ENCODE results near the gene SHE.
"Not testable (repeated sequence)": the region's sequence is repeated elsewhere in the genome, so short reads cannot be mapped to it uniquely, and the experiment has no call there.

The SHE gene

GRCh38 chr1:154514066-154514553, 11.9 kb upstream of the SHE start:
- DNase-seq (ENCODE audit: low read depth) = no peak

DNA sequence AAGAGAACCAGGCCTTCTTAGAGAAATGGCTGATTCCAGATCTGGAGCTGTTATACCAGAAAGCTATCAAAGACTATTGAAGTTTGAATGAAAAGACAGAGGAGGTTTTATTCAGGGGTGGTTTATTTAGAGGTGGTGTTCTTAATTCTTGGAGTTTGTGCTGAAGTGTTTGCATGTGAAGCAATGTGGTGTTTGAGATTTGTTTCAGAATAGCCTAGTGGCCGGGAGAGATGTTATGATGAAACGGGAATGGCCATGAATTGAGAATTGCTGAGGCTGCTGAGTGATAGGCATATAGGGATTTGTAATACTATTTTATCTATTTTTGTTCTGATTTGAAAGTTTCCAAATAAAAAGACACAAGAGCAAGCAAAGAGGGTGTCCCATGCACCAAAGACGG, 10.5 kb upstream of the SHE start:
- no peak for DNase-seq (ENCODE audit: low read depth)

- DNase-seq (ENCODE audit: low read depth) = no peak
Observed at GRCh38 chr1:154503898-154504297, 1.7 kb upstream of the SHE start.

DNA sequence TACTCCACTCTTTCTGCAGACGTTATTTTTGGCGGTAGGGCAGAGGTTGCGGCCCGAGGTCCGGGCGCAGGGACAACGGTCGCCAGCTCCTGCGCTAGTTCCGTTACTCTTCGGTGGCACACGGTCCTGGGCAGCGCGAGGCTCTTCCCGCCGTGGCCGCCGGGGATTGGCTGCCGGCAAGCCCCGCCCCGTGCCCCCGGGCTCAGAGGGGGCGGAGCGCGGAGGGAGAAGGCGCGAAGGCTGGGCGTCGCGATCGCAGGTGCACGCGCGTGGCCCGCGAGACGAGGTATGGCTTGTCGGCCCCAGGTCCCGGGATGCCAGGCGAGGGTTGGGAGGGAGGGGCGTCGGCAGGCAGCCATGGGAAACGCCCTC, 518 bp upstream of the SHE start:
- DNase-seq (ENCODE audit: low read depth) = no peak

- DNase-seq (ENCODE audit: low read depth) = no peak
Observed at GRCh38 chr1:154501423-154502065, 668 bp downstream of the SHE start.

DNA sequence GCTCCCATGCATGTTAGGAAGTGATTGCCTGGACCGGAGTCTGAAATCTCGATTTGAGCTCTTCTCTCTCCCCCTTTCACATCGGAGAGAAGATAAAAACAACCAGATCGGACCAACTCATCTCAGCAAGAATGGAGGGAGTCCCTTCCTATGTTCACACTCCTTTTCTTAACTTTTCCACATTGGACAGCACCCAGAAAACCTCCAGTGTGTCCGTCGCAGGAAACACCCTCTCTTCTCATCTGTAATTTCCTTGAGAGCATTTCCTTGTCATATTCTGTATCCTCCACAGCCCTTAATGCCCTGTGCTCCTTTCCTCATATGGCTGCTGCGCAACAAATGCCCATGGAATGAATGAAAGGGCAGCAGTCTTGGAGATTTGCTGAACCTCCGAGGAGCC, 1.7 kb downstream of the SHE start:
- no peak for DNase-seq (ENCODE audit: low read depth)

- DNase-seq (ENCODE audit: low read depth) = no peak
Observed at GRCh38 chr1:154499446-154499845, 2.8 kb downstream of the SHE start.

- DNase-seq (ENCODE audit: low read depth) = no peak
Observed at GRCh38 chr1:154497026-154497806, 5.0 kb downstream of the SHE start.

GRCh38 chr1:154496383-154496782, 5.8 kb downstream of the SHE start:
- no peak for DNase-seq (ENCODE audit: low read depth)

- DNase-seq (ENCODE audit: low read depth) = no peak
Observed at GRCh38 chr1:154495496-154496273, 6.5 kb downstream of the SHE start.

DNA sequence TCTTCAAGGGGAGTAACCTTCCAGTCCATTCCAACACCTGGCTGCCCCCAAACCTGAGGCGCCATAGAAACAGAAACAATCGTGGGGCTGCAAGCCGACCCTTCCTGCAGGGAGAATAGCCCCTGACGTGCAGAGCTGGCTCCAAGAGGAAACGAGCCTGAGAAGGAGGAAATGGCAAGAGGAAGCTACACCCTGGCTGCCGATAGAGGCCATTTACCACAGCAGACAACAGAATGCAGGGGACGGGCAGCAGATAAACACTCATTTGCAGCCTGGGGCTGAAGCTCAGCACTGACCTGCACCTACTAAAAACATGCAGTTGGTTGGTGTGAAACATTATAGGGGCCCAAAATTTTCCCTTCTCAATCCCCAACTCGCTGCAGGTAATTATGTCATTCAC, 8.9 kb downstream of the SHE start:
- no peak for DNase-seq (ENCODE audit: low read depth)

GRCh38 chr1:154492115-154492514, 10.1 kb downstream of the SHE start:
- DNase-seq (ENCODE audit: low read depth) = no peak

DNA sequence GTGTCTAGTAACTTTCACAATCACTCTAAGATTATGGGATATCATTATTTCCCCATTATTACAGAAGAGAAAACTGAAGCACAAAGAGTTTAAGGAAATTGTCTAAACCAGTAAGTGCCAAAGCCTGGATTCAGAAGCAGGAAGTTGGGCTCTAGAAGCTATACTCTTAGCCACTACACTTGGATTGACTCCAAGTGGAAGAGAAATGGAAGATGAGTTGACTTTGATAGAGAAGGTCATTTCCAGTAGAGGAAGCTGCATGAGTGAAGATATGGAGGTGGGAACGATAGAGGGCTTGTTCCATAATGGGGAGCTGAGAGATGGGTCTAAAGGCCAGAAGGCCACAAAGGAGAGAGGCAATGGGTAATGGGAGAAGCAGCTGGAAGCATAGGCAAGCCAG, 11.9 kb downstream of the SHE start:
- DNase-seq (ENCODE audit: low read depth) = no peak

DNA sequence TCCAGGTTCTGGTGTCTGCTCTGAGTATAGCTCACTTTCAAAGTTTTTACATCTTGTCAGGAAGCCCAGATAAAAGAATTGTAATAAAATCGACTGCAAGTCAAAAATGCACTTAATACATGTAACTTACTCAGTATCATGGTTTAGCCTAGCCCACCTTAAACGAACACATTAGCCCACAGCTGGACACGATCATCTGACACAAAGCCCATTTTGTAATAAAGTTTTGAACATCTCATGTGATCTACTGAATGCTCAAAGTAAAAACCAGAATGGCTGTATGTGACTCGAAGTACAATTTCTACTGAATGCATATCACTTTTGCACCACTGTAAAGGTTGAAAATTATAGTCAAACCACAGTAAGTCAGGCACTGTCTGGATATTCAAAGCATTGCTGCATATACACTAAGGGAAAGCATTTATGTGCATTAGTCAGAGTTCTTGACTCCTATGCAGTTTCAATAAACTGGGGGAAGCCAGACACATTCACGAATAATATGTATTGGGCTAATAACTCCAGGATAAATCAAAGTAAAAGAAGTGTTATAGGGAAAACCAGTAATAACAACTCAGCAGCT, 12.4 kb downstream of the SHE start:
- DNase-seq (ENCODE audit: low read depth) = no peak

DNA sequence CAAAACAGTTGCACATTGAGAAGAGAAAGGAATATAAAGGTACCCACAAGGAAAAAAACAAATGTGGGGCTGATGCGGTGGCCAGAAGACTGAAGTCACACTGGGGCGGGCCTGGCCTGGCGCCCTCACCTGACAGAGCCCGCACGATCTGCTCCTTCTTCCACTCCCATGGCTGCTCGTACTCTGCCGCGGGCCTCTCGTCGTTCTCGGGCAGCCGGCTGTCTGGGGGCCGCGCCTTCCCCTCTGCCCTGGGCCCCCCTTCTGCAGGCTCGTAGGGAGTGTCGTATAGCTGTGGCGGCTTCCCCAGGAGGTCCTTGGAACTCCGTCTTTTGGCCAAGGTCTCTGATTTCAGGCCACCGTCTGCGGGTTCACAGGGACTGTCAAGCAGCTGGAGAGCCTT, 13.3 kb downstream of the SHE start:
- no peak for DNase-seq (ENCODE audit: low read depth)

DNA sequence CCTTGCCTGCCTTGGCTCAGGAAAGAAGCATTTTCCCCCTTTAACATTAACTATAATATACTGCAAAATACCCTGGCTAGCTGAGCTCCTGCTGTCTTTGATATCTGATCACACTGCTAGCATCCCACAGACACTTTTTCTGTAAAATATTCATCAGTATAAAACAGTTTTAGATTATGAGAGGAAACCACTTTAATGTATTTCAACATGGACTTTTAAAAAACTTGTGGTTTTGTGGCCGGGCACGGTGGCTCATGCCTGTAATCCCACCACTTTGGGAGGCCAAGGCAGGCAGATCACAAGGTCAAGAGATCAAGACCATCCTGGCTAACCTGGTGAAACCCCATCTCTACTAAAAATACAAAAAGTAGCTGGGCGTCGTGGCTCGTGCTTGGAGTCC, 15.5 kb downstream of the SHE start:
- not testable (repeated sequence) for DNase-seq (ENCODE audit: low read depth)

GRCh38 chr1:154485910-154486496, 16.2 kb downstream of the SHE start:
- DNase-seq (ENCODE audit: low read depth) = no peak

DNA sequence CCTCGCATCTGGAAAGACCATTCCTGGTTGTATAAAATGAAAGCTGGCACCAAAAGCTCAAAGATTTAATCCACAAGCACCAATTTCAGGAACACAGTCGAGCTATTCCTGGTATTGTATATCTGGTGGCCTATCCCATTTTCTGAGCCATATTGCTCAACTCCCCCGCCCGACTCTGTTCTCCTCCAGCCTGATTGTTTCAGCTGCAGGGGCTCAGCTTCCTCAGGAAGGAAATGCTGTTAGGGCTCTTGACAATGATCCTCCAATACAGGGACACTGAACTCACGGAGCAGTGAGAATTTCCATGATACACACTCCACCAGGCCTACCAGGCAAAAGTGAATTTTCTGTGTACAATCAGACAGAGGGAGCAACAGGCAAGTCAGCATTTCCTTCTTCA, 17.1 kb downstream of the SHE start:
- no peak for DNase-seq (ENCODE audit: low read depth)

DNA sequence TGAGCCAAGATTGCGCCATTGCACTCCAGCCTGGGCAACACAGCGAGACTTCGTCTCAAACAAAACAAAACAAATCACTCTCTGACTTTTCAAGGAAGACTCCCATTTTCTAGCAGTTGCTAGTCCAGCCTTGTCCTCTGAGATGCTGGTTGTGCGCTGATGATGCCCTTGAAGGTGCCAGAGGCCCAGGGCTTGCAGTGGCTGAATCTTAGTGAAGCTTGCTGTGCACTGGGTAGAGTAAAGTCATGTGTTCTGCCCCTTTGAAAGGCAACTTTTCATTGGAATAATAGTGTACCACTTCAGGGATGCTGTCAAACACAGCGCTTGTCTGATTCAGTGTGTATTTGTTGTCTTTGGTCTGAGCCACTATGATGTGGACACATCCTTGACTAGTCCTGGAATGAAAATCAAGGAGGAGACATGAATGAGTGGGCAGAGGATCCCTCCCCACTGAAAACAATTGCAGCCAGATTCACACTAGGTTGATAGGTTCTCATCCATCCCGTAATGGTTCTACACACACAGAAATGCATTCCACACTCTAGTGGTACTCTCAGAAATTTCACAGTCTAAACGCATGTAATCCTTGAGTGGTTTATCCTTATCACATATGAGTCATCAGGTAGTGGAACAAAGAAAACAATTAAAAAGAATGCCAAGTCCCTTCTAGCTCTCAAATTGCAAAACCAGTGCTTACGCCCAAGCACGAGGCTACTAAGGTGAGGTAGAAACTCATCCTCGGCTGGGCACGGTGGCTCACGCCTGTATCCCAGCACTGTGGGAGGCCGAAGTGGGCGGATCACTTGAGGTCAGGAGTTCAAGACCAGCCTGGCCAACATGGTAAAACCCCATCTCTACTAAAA, 18.0 kb downstream of the SHE start:
- no peak for DNase-seq (ENCODE audit: low read depth)

DNA sequence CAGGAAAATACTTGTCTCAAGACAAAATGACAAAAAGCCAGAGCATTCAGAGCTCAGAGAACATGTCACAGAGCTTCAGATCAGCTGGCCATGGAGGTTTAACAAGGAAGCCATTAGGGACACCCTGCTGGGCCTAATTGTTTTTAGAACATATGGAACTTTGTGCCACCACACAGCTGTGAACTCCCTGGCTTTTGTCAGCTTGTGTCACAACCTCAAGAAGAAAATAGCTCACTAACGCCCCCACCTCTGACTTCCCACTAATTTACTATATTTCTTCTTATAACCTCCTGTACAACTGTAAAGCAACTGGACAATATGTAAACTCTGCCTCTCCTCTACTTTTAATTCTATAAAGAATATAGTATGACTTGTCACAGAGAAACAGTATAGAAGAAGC, 21.2 kb downstream of the SHE start:
- no peak for DNase-seq (ENCODE audit: low read depth)

DNA sequence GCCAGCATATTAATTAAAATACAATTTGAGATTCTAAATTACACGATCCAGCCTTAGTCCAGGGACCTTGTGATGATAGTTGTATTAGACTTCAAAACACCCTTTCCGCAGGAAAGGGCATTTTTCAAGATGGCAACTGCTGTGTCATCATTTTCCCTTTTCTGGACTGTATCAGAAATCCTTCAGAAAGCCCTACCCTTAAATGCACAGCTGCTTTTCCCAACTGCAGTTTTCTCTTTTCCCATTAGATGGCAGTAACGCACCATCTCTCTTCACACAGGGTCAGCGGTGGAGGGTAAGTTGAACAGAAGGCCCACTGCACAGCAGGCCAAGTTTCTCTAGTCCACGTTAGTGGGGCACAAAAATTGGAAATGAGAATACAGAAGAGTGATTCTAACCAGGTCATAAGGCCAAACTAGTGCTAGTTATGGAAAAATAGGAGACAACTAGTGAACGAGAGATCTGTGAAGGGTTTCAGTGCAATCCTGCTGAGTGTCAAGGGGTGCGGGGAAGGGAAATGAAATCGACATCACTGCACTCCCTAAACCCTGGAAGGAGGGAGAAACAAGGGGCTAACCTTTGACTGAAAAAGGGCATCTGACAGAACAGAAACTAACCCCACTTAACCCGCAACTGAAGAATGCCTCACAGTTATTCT, 22.3 kb downstream of the SHE start:
- DNase-seq (ENCODE audit: low read depth) = peak; percentile 78
